IMR-90 (cell line): ENCODE results near the gene ALDH1B1. TPM values are rescaled to one million over a fixed set of nuclear protein-coding genes. Genes with fewer than 3 reads are reported as not detected.

Experiments
- ATAC-seq: fragments of 200-7000 bp; cut with Tn5 transposase; 2 replicates; pipeline ENCODE4 v1.9.1; 2020; ENCODE audit warnings: low read depth, mild to moderate bottlenecking, moderate library complexity
- BruUV-seq: library from RNA; stranded (reverse); fragments of 400-500 nt; replicated peaks from 2 replicates; lab custom pipeline; 2021; lab: Mats Ljungman, UMichigan
- CTCF ChIA-PET: fragments of 300-600 bp; formaldehyde crosslinking; extraction: SDS; loops from one replicate; lab custom pipeline; 2021; ENCODE audit warnings: antibody characterized with exemption; lab: Yijun Ruan, JAX
- POLR2A ChIA-PET: fragments of 300-600 bp; sonication (Branson Sonifier 250); formaldehyde crosslinking; loops from one replicate; lab custom pipeline; 2022; ENCODE audit warnings: antibody characterized with exemption; ENCODE audit not compliant: unreplicated experiment; lab: Charles Lee
- DNase-seq: peaks from one replicate; pipeline ENCODE4 v3.0.0; 2013
- H2AFZ ChIP-seq: replicated peaks from 2 replicates; pipeline ENCODE3; 2013; ENCODE audit warnings: low read length, mild to moderate bottlenecking; ENCODE audit not compliant: poor library complexity
- H2AK5ac ChIP-seq: 2 replicates; pipeline ENCODE4 v1.6.1; 2013; ENCODE audit warnings: low read depth, low read length, inconsistent platforms
- H2AK9ac ChIP-seq: replicated peaks from 2 replicates; pipeline ENCODE3; 2013; ENCODE audit warnings: mild to moderate bottlenecking, low read depth, low read length, moderate library complexity; ENCODE audit not compliant: poor library complexity
- H2BK120ac ChIP-seq: 2 replicates; pipeline ENCODE4 v1.6.1; 2013; ENCODE audit warnings: low read depth, low read length, inconsistent platforms
- H2BK15ac ChIP-seq: 3 replicates; pipeline ENCODE4 v1.6.1; 2013; ENCODE audit warnings: low read depth, low read length, inconsistent platforms
- H2BK20ac ChIP-seq: 2 replicates; pipeline ENCODE4 v1.6.1; 2013; ENCODE audit warnings: low read depth, mild to moderate bottlenecking, inconsistent platforms, low read length, moderate library complexity
- H2BK5ac ChIP-seq: 2 replicates; pipeline ENCODE4 v1.6.1; 2013; ENCODE audit warnings: mild to moderate bottlenecking, low read depth, low read length, inconsistent platforms; ENCODE audit not compliant: poor library complexity, severe bottlenecking
- H3K14ac ChIP-seq: replicated peaks from 2 replicates; pipeline ENCODE4 v1.6.1; 2013; ENCODE audit warnings: low read depth, low read length, inconsistent platforms
- H3K18ac ChIP-seq: 2 replicates; pipeline ENCODE4 v1.6.1; 2013; ENCODE audit warnings: low read depth, low read length, control low read depth
- H3K23ac ChIP-seq: 2 replicates; pipeline ENCODE4 v1.6.1; 2013; ENCODE audit warnings: low read depth, low read length, inconsistent platforms
- H3K27ac ChIP-seq: 2 replicates; pipeline ENCODE4 v1.5.1; 2013; ENCODE audit warnings: mild to moderate bottlenecking, control low read depth, low read length; ENCODE audit not compliant: insufficient read depth
- H3K27me3 ChIP-seq: 2 replicates; pipeline ENCODE4 v1.6.1; 2013; ENCODE audit warnings: low read length; ENCODE audit not compliant: control insufficient read depth, insufficient read depth
- H3K36me3 ChIP-seq: 2 replicates; pipeline ENCODE4 v1.6.1; 2013; ENCODE audit warnings: low read length, mixed read lengths; ENCODE audit not compliant: control insufficient read depth, insufficient read depth
- H3K4ac ChIP-seq: 2 replicates; pipeline ENCODE4 v1.6.1; 2013; ENCODE audit warnings: low read depth, low read length, inconsistent platforms
- H3K4me1 ChIP-seq: 2 replicates; pipeline ENCODE4 v1.6.1; 2013; ENCODE audit warnings: low read length, mixed read lengths; ENCODE audit not compliant: control insufficient read depth, insufficient read depth
- H3K4me2 ChIP-seq: 2 replicates; pipeline ENCODE4 v1.6.1; 2013; ENCODE audit warnings: low read depth, mild to moderate bottlenecking, control low read depth, low read length, moderate library complexity
- H3K4me3 ChIP-seq: 2 replicates; pipeline ENCODE4 v1.5.1; 2013; ENCODE audit warnings: low read depth, mild to moderate bottlenecking, control low read depth, low read length, moderate library complexity; ENCODE audit not compliant: insufficient read depth
- H3K56ac ChIP-seq: 2 replicates; pipeline ENCODE4 v1.6.1; 2013; ENCODE audit warnings: low read length, inconsistent platforms; ENCODE audit not compliant: insufficient read depth; ENCODE audit errors: extremely low read depth
- H3K79me1 ChIP-seq, 2 experiments: 2 replicates each; pipeline ENCODE4 v1.6.1; 2013; ENCODE audit warnings: low read length in 2 of 2, inconsistent platforms in 1 of 2, low read depth in 1 of 2
- H3K9ac ChIP-seq: 2 replicates; pipeline ENCODE4 v1.6.1; 2013; ENCODE audit warnings: low read depth, low read length, control low read depth
- H3K9me1 ChIP-seq: 2 replicates; pipeline ENCODE4 v1.6.1; 2013; ENCODE audit warnings: low read length, inconsistent platforms; ENCODE audit not compliant: insufficient read depth
- H3K9me3 ChIP-seq: 2 replicates; pipeline ENCODE4 v1.6.1; 2013; ENCODE audit warnings: low read length; ENCODE audit not compliant: control insufficient read depth, insufficient read depth
- H4K20me1 ChIP-seq: 2 replicates; pipeline ENCODE4 v1.6.1; 2013; ENCODE audit warnings: low read length, inconsistent platforms; ENCODE audit not compliant: insufficient read depth
- H4K5ac ChIP-seq: 2 replicates; pipeline ENCODE4 v1.6.1; 2013; ENCODE audit warnings: mild to moderate bottlenecking, low read depth, low read length, control low read depth
- H4K8ac ChIP-seq, 2 experiments: 2 replicates each; pipeline ENCODE4 v1.6.1; 2013; ENCODE audit warnings: low read depth in 2 of 2, low read length in 2 of 2, control low read depth in 1 of 2, inconsistent platforms in 1 of 2
- H4K91ac ChIP-seq: 2 replicates; pipeline ENCODE4 v1.6.1; 2013; ENCODE audit warnings: low read depth, low read length, inconsistent platforms; ENCODE audit not compliant: insufficient read depth
- BHLHE40 ChIP-seq: fragments of 150-350 bp; IDR thresholded peaks from 2 replicates; pipeline ENCODE4 v1.6.1; 2016; ENCODE audit warnings: mild to moderate bottlenecking, low read depth, low read length
- CEBPB ChIP-seq: IDR thresholded peaks from 2 replicates; pipeline ENCODE4 v1.6.1; 2012; ENCODE audit warnings: low read depth, low read length, improper control_type of control experiment
- FOS ChIP-seq: fragments of 150-350 bp; IDR thresholded peaks from 2 replicates; pipeline ENCODE4 v1.6.1; 2016; ENCODE audit warnings: low read depth, low read length
- MAFK ChIP-seq: IDR thresholded peaks from 2 replicates; pipeline ENCODE4 v1.6.1; 2012; ENCODE audit warnings: low read depth, low read length, improper control_type of control experiment
- MAZ ChIP-seq: IDR thresholded peaks from 2 replicates; pipeline ENCODE4 v1.6.1; 2012; ENCODE audit warnings: low read depth, mild to moderate bottlenecking, low read length, improper control_type of control experiment, moderate library complexity, borderline replicate concordance
- MXI1 ChIP-seq: IDR thresholded peaks from 2 replicates; pipeline ENCODE4 v1.6.1; 2012; ENCODE audit warnings: low read depth, mild to moderate bottlenecking, low read length, moderate library complexity, borderline replicate concordance
- POLR2A ChIP-seq: IDR thresholded peaks from 2 replicates; pipeline ENCODE4 v1.6.1; 2012; ENCODE audit warnings: mild to moderate bottlenecking, low read depth, low read length
- RFX5 ChIP-seq: IDR thresholded peaks from 2 replicates; pipeline ENCODE4 v1.8.0; 2012; ENCODE audit warnings: low read depth, mild to moderate bottlenecking, low read length, moderate library complexity
- WGBS, 2 experiments: methylation state at CpG; one replicate each; pipeline versions ENCODE4 v1.1.5 to v1.1.7; 2013; ENCODE audit warnings: missing lambda C conversion rate in 2 of 2; ENCODE audit not compliant: insufficient read length in 1 of 2; ENCODE audit errors: extremely low coverage in 2 of 2; 5-methylcytosine and 5-hydroxymethylcytosine counted together
- dilution Hi-C: fragments of 300-500 bp; cut with HindIII; formaldehyde crosslinking; loops from one replicate; pipeline ENCODE4 v1.14.3; 2018; ENCODE audit warnings: low sequenced_read_pairs; ENCODE audit not compliant: unreplicated experiment
- in situ Hi-C: fragments of 300-500 bp; cut with MboI; formaldehyde crosslinking; loops from 3 replicates; pipeline ENCODE4 v1.14.3; 2019; ENCODE audit warnings: low sequenced_read_pairs, inconsistent platforms, mixed read lengths
- intact Hi-C: fragments of 100-400 bp; cut with micrococcal nuclease; formaldehyde crosslinking; loops from 2 replicates; pipeline ENCODE4 v1.10.0; 2022
- polyA plus RNA-seq, 3 experiments: library from polyadenylated mRNA; depleted of rRNA; stranded (reverse); fragments of >200 nt; gene quantifications; 2 replicates each; pipeline ENCODE4 v1.2.3, GENCODE V29; 2012; ENCODE audit warnings: low replicate concordance in 1 of 3
- total RNA-seq: library from RNA; depleted of rRNA; stranded (reverse); fragments of >200 nt; gene quantifications from 2 replicates; pipeline ENCODE4 v1.2.3, GENCODE V29; 2012

Gene ALDH1B1
- total and polyA plus RNA-seq, 2 of the 4 experiments (the other 2 are of a cell fraction): 29.6 to 37.6 TPM

- ATAC-seq (peak; percentile 7; the same call in 1 of the 2 replicates), DNase-seq (peak; percentile 80)
- Histone ChIP-seq H2AK5ac (no peak overlapping the region), H4K8ac (peak overlapping the region; percentile 6 to 13; a peak in 2 of 4 replicates), H4K5ac (no peak overlapping the region), H3K4me2 (peak overlapping the region; percentile 29; the same call in 1 of the 2 replicates), H3K14ac (no peak overlapping the region), H3K18ac (peak overlapping the region; percentile 33; the same call in 1 of the 2 replicates), H3K79me1 (peaks cover under 1 to 18% of the 10 kb centered on the region in 2 experiments; a peak in 3 of 4 replicates), H3K36me3 (no peaks in the 10 kb centered on the region), H3K27me3 (no peaks in the 10 kb centered on the region), H3K23ac (no peak overlapping the region), H3K27ac (peak overlapping the region; percentile 64; the same call in 1 of the 2 replicates), H2BK120ac (no peak overlapping the region), H4K20me1 (no peaks in the 10 kb centered on the region), H4K91ac (no peak overlapping the region), H3K4me3 (no peak overlapping the region), H3K9me1 (peaks cover 10% of the 10 kb centered on the region), H2AK9ac (no peak overlapping the region), H3K4ac (no peak overlapping the region), H2BK15ac (no peak overlapping the region), H2BK5ac (peak overlapping the region; percentile 87), H2BK20ac (no peak overlapping the region), H3K4me1 (peaks cover 11% of the 10 kb centered on the region), H2AFZ (no peak overlapping the region), H3K9ac (no peak overlapping the region), H3K9me3 (no peaks in the 10 kb centered on the region), H3K56ac (no peak overlapping the region)
- 15% methylated on average over 2 of the region's 4 CpGs; no CpG with 5 or more reads in 1 of the 2 experiments for WGBS, 2 experiments
- dilution Hi-C loops (loop anchor here (25.0 kb wide), 1 partner anchor 477 kb away; the partner anchor contains the start of gene SLC25A51), intact Hi-C loops (no loop called here), in situ Hi-C loops (no loop called here)
- BruUV-seq: no TSS peak
- POLR2A ChIA-PET: no interaction called here
- TF ChIP-seq CEBPB: no peak
- no peak for TF ChIP-seq POLR2A
- no peak for TF ChIP-seq MAFK
- no peak for TF ChIP-seq RFX5
- TF ChIP-seq MXI1: no peak
- no peak for TF ChIP-seq BHLHE40
- TF ChIP-seq FOS: no peak
- TF ChIP-seq MAZ: no peak
- CTCF ChIA-PET: interaction anchor here (0.7 kb wide), 1 partner anchor 540 kb away, joined by 7 read pairs; no protein-coding TSS in a partner anchor
Observed at GRCh38 chr9:38389313-38389712, 3.2 kb upstream of the ALDH1B1 start.
